Osteocyte (in vitro differentiated cells): ENCODE data around the gene SAYSD1. TPM values are rescaled to one million over a fixed set of nuclear protein-coding genes. Genes with fewer than 3 reads are reported as not detected.

Experiments
- DNase-seq: peaks from one replicate; pipeline ENCODE4 v3.0.0; 2021; ENCODE audit warnings: mixed read lengths; ENCODE audit not compliant: unreplicated experiment; ENCODE audit errors: extremely low spot score
- H3K27ac Mint-ChIP-seq: one replicate; pipeline ENCODE4 v1.8.0; 2021; ENCODE audit warnings: mild to moderate bottlenecking, mixed read lengths; ENCODE audit not compliant: unreplicated experiment
- H3K27me3 Mint-ChIP-seq: one replicate; pipeline ENCODE4 v1.8.0; 2021; ENCODE audit warnings: mixed read lengths; ENCODE audit not compliant: unreplicated experiment
- H3K36me3 Mint-ChIP-seq: one replicate; pipeline ENCODE4 v1.8.0; 2021; ENCODE audit warnings: mixed read lengths; ENCODE audit not compliant: unreplicated experiment
- H3K4me1 Mint-ChIP-seq: one replicate; pipeline ENCODE4 v1.8.0; 2021; ENCODE audit warnings: mixed read lengths; ENCODE audit not compliant: unreplicated experiment
- H3K4me3 Mint-ChIP-seq: one replicate; pipeline ENCODE4 v1.8.0; 2021; ENCODE audit warnings: mild to moderate bottlenecking, moderate library complexity, mixed read lengths; ENCODE audit not compliant: unreplicated experiment
- H3K9me3 Mint-ChIP-seq: one replicate; pipeline ENCODE4 v1.8.0; 2021; ENCODE audit warnings: mixed read lengths; ENCODE audit not compliant: unreplicated experiment
- CTCF ChIP-seq: fragments of 200-600 bp; sonication (generic); IDR thresholded peaks from 2 replicates; pipeline ENCODE4 v1.5.0; 2021; ENCODE audit warnings: antibody characterized with exemption, mild to moderate bottlenecking, moderate library complexity
- total RNA-seq: library from RNA; stranded (reverse); gene quantifications from 2 replicates; pipeline ENCODE4 v1.2.1, GENCODE V29; 2021

SAYSD1 gene
- total RNA-seq, 1 donor from 2014 or later = 17.6 TPM

GRCh38 chr6:39059496-39060310, 55.3 kb downstream of the SAYSD1 start:
- DNase-seq = no peak
- no peaks in the 10 kb centered on the region for H3K36me3 Mint-ChIP-seq
- H3K4me3 Mint-ChIP-seq = no peak overlapping the region
- H3K27ac Mint-ChIP-seq = no peak overlapping the region
- TF ChIP-seq CTCF = no peak
- H3K4me1 Mint-ChIP-seq = no peaks in the 10 kb centered on the region
- no peaks in the 10 kb centered on the region for H3K9me3 Mint-ChIP-seq
- H3K27me3 Mint-ChIP-seq = peaks cover 7% of the 10 kb centered on the region

- no peak for DNase-seq
- no peak overlapping the region for H3K27ac Mint-ChIP-seq
- no peak for TF ChIP-seq CTCF
- H3K4me1 Mint-ChIP-seq = no peaks in the 10 kb centered on the region
- peaks cover 3% of the 10 kb centered on the region for H3K27me3 Mint-ChIP-seq
- H3K4me3 Mint-ChIP-seq = no peak overlapping the region
- H3K9me3 Mint-ChIP-seq = no peaks in the 10 kb centered on the region
- H3K36me3 Mint-ChIP-seq = no peaks in the 10 kb centered on the region
Measured at GRCh38 chr6:39058471-39059147, 56.4 kb downstream of the SAYSD1 start.

DNA sequence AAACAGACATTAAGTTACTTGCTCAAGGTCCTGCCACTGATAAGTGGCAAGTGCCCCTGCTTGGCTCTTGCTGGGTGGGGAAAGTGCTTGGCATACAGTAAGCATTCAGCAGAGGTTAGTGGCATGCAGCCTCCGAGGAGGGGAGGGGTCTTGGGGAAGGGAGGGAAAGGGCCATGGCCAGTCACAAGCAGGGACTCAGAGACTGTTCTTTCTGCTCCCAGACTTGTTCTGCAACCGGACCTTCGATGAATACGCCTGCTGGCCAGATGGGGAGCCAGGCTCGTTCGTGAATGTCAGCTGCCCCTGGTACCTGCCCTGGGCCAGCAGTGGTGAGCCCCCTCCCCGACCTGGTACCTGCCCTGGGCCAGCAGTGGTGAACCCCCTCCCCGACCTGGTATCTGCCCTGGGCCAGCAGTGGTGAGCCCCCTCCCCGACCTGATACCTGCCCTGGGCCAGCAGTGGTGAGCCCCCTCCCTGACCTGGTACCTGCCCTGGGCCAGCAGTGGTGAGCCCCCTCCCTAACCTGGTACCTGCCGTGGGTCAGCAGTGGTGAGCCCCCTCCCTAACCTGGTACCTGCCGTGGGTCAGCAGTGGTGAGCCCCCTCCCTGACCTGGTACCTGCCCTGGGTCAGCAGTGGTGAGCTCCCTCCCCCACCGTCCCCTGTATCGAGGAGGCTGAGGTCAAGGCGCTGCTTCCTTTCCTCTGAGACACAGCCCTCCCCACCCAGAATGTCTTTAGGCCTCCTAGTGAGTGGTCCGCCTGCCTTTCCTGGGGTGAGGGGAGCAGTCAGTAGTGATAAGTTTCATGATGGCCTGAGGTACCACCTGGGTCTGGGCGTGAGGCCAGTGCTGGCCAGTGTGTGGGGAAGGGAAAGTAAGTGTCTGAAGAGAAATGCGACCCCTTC, 57.5 kb downstream of the SAYSD1 start:
- no peak overlapping the region for H3K4me3 Mint-ChIP-seq
- no peaks in the 10 kb centered on the region for H3K36me3 Mint-ChIP-seq
- H3K27me3 Mint-ChIP-seq = no peaks in the 10 kb centered on the region
- H3K9me3 Mint-ChIP-seq = no peaks in the 10 kb centered on the region
- no peak overlapping the region for H3K27ac Mint-ChIP-seq
- H3K4me1 Mint-ChIP-seq = no peaks in the 10 kb centered on the region
- no peak for DNase-seq
- TF ChIP-seq CTCF = no peak

DNA sequence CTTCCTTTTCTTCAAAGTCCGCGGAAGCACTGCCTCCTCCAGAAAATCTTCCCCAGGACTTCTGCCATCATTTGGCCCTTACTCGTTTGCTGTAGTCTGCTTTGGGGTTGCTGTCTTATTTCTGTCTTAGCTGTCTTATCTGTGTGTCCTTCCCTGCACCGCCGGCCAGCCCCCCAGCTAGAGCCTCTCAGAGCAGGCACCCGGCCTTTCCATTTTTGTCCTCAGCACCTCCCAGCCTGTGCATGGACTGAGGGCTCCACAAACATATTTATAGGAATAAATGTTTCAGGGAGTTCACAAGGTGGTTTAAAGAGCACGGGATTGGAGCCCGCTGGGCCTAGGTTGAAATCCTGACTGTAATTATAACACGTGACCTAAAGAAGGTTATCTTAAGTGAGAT, 58.3 kb downstream of the SAYSD1 start:
- peaks cover 6% of the 10 kb centered on the region for H3K27me3 Mint-ChIP-seq
- no peak overlapping the region for H3K4me3 Mint-ChIP-seq
- no peak for DNase-seq
- no peaks in the 10 kb centered on the region for H3K36me3 Mint-ChIP-seq
- no peaks in the 10 kb centered on the region for H3K4me1 Mint-ChIP-seq
- H3K27ac Mint-ChIP-seq = no peak overlapping the region
- H3K9me3 Mint-ChIP-seq = no peaks in the 10 kb centered on the region
- TF ChIP-seq CTCF = no peak
